ENCODE measurements around the gene AMPH.
A peak's percentile ranks its signal among the peaks of the same experiment; 100 is the strongest.
"Not testable (repeated sequence)": the region's sequence is repeated elsewhere in the genome, so short reads cannot be mapped to it uniquely, and the experiment has no call there.

The AMPH gene

DNA sequence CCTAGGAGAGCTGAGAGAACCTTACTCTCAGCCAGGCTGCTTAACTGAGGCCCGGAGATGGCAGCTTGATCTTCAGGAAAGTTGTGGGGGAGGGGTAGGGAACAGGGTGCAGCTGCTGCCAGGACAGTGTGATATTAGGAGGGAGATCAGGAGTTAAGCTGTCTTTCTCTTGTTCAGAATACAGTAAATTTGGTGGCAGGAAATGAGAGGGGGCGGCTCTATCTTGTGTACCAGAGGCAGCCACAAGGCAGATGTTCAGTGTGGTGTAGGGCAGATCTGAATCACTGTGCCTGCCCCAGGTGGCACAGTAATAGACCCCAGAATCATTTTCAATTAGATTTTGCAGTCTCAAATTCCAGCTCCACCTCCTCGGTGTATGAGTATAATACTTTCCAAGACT lies 286.4 kb downstream of the AMPH start:
- DNase-seq (ENCODE audit: low spot score): not testable (repeated sequence)

GRCh38 chr7:38342135-38342534 lies 289.0 kb downstream of the AMPH start:
- not testable (repeated sequence) for H2BK120ac ChIP-seq (ENCODE audit: low read depth, low read length); H2BK15ac ChIP-seq (ENCODE audit: low read length); H2AK5ac ChIP-seq (ENCODE audit: low read depth, low read length); H3K4me3 ChIP-seq (ENCODE audit: low read length in 2 of 2); H2BK5ac ChIP-seq (ENCODE audit: low read length); H3K79me1 ChIP-seq (ENCODE audit: low read depth, low read length); H3K9ac ChIP-seq (ENCODE audit: low read depth, low read length, poor library complexity); H3K4ac ChIP-seq (ENCODE audit: low read length); H2AFZ ChIP-seq (ENCODE audit: low read length); H3K4me1 ChIP-seq (ENCODE audit: control insufficient read depth in 2 of 2, insufficient read depth in 1 of 2, low read depth in 1 of 2, low read length in 2 of 2); DNase-seq (ENCODE audit: low spot score); H3K4me2 ChIP-seq (ENCODE audit: insufficient read depth, low read length, poor library complexity, severe bottlenecking); H3K14ac ChIP-seq (ENCODE audit: low read length); H2BK12ac ChIP-seq (ENCODE audit: low read length); H3K27ac ChIP-seq (replicated peaks; ENCODE audit: low read length); H4K8ac ChIP-seq (ENCODE audit: low read depth, low read length); H3K9me3 ChIP-seq (replicated peaks in 1 of 2; ENCODE audit: control insufficient read depth in 2 of 2, insufficient read depth in 1 of 2, low read depth in 1 of 2, low read length in 2 of 2); H3K27me3 ChIP-seq (ENCODE audit: control insufficient read depth in 3 of 3, insufficient read depth in 3 of 3, low read depth in 1 of 3, low read length in 3 of 3); H4K91ac ChIP-seq (ENCODE audit: low read depth, low read length, poor library complexity); H3K23ac ChIP-seq (ENCODE audit: low read depth, low read length, poor library complexity); H3K18ac ChIP-seq (ENCODE audit: low read length); H3K36me3 ChIP-seq (replicated peaks in 1 of 2; ENCODE audit: control insufficient read depth in 2 of 2, insufficient read depth in 2 of 2, low read length in 2 of 2)
- no CpG with 5 or more reads among the region's 5 CpGs for WGBS, 2 donors (ENCODE audit: extremely low coverage in 2 of 2, insufficient read length in 2 of 2, insufficient replicate concordance in 1 of 2)

More for the DNA sequence above, 286.4 kb downstream of the AMPH start:
- H3K4me3 ChIP-seq (ENCODE audit: low read length in 2 of 2); H3K4me2 ChIP-seq (ENCODE audit: insufficient read depth, low read length, poor library complexity, severe bottlenecking); H3K23ac ChIP-seq (ENCODE audit: low read depth, low read length, poor library complexity); H3K4ac ChIP-seq (ENCODE audit: low read length); H2BK5ac ChIP-seq (ENCODE audit: low read length); H2BK15ac ChIP-seq (ENCODE audit: low read length); H3K14ac ChIP-seq (ENCODE audit: low read length); H3K9me3 ChIP-seq (replicated peaks in 1 of 2; ENCODE audit: control insufficient read depth in 2 of 2, insufficient read depth in 1 of 2, low read depth in 1 of 2, low read length in 2 of 2); H2AK5ac ChIP-seq (ENCODE audit: low read depth, low read length); H3K27ac ChIP-seq (replicated peaks; ENCODE audit: low read length); H2BK12ac ChIP-seq (ENCODE audit: low read length); H3K4me1 ChIP-seq (ENCODE audit: control insufficient read depth in 2 of 2, insufficient read depth in 1 of 2, low read depth in 1 of 2, low read length in 2 of 2); H4K8ac ChIP-seq (ENCODE audit: low read depth, low read length); H4K91ac ChIP-seq (ENCODE audit: low read depth, low read length, poor library complexity); H3K36me3 ChIP-seq (replicated peaks in 1 of 2; ENCODE audit: control insufficient read depth in 2 of 2, insufficient read depth in 2 of 2, low read length in 2 of 2); H2AFZ ChIP-seq (ENCODE audit: low read length); H2BK120ac ChIP-seq (ENCODE audit: low read depth, low read length); H3K18ac ChIP-seq (ENCODE audit: low read length); H3K9ac ChIP-seq (ENCODE audit: low read depth, low read length, poor library complexity); H3K27me3 ChIP-seq (ENCODE audit: control insufficient read depth in 3 of 3, insufficient read depth in 3 of 3, low read depth in 1 of 3, low read length in 3 of 3); H3K79me1 ChIP-seq (ENCODE audit: low read depth, low read length): not testable (repeated sequence)
- WGBS, 2 donors (ENCODE audit: extremely low coverage in 2 of 2, insufficient read length in 2 of 2, insufficient replicate concordance in 1 of 2): no CpG with 5 or more reads among the region's 3 CpGs

DNA sequence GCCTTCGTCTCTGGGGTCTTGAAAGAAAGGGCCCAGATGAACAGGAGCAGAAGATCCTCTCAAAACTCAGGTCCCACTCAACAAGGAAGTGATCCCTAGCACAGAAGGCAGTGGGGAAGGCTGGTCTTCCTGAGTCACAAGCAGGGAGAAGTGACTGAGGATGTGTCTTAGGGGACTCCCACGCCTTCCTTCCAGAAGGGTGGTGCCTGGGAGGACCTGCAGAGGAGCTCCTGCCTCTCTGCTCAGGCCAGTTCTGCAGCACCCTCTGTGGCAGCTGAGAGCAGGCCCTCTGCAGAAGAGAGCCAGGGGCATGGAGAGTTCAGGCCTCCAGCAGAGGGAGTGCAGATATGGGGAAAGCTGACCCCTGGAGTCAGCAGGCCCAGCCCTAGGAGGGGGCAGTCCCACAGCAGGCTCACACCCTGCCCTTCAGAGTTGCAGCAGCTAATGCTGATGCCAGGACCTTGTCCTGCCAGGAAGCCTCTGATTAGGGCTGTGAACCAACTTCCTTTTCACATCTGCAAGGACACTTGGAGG lies 289.9 kb downstream of the AMPH start:
- no CpG with 5 or more reads among the region's 2 CpGs for WGBS, 2 donors (ENCODE audit: extremely low coverage in 2 of 2, insufficient read length in 2 of 2, insufficient replicate concordance in 1 of 2)
- not testable (repeated sequence) for H3K4me3 ChIP-seq (ENCODE audit: low read length in 2 of 2); H3K4me2 ChIP-seq (ENCODE audit: insufficient read depth, low read length, poor library complexity, severe bottlenecking); H3K36me3 ChIP-seq (replicated peaks in 1 of 2; ENCODE audit: control insufficient read depth in 2 of 2, insufficient read depth in 2 of 2, low read length in 2 of 2); H3K9ac ChIP-seq (ENCODE audit: low read depth, low read length, poor library complexity); H3K27ac ChIP-seq (replicated peaks; ENCODE audit: low read length); H3K4me1 ChIP-seq (ENCODE audit: control insufficient read depth in 2 of 2, insufficient read depth in 1 of 2, low read depth in 1 of 2, low read length in 2 of 2); H3K4ac ChIP-seq (ENCODE audit: low read length); H3K23ac ChIP-seq (ENCODE audit: low read depth, low read length, poor library complexity); H3K79me1 ChIP-seq (ENCODE audit: low read depth, low read length); H2BK15ac ChIP-seq (ENCODE audit: low read length); H3K14ac ChIP-seq (ENCODE audit: low read length); H2BK120ac ChIP-seq (ENCODE audit: low read depth, low read length); H2AK5ac ChIP-seq (ENCODE audit: low read depth, low read length); H2BK12ac ChIP-seq (ENCODE audit: low read length); H4K91ac ChIP-seq (ENCODE audit: low read depth, low read length, poor library complexity); H4K8ac ChIP-seq (ENCODE audit: low read depth, low read length); H3K18ac ChIP-seq (ENCODE audit: low read length); DNase-seq (ENCODE audit: low spot score); H3K9me3 ChIP-seq (replicated peaks in 1 of 2; ENCODE audit: control insufficient read depth in 2 of 2, insufficient read depth in 1 of 2, low read depth in 1 of 2, low read length in 2 of 2); H2BK5ac ChIP-seq (ENCODE audit: low read length); H3K27me3 ChIP-seq (ENCODE audit: control insufficient read depth in 3 of 3, insufficient read depth in 3 of 3, low read depth in 1 of 3, low read length in 3 of 3)
- peak overlapping the region; percentile 28 for H2AFZ ChIP-seq (ENCODE audit: low read length)

GRCh38 chr7:38339953-38340819 lies 291.0 kb downstream of the AMPH start:
- Histone ChIP-seq H3K36me3 (replicated peaks in 1 of 2; ENCODE audit: control insufficient read depth in 2 of 2, insufficient read depth in 2 of 2, low read length in 2 of 2) (no peaks in the 10 kb centered on the region), H3K27me3 (ENCODE audit: control insufficient read depth in 3 of 3, insufficient read depth in 3 of 3, low read depth in 1 of 3, low read length in 3 of 3) (peaks cover 0 to 2% (median 0%) of the 10 kb centered on the region in 3 experiments), H3K4me2 (ENCODE audit: insufficient read depth, low read length, poor library complexity, severe bottlenecking) (no peak overlapping the region), H3K4me3 (ENCODE audit: low read length in 2 of 2) (no peak overlapping the region), H2BK120ac (ENCODE audit: low read depth, low read length) (no peak overlapping the region), H3K9ac (ENCODE audit: low read depth, low read length, poor library complexity) (no peak overlapping the region), H3K14ac (ENCODE audit: low read length) (no peak overlapping the region), H3K79me1 (ENCODE audit: low read depth, low read length) (no peaks in the 10 kb centered on the region), H2AFZ (ENCODE audit: low read length) (no peak overlapping the region), H3K4me1 (ENCODE audit: control insufficient read depth in 2 of 2, insufficient read depth in 1 of 2, low read depth in 1 of 2, low read length in 2 of 2) (peaks cover 1 to 2% of the 10 kb centered on the region in 2 donors), H3K23ac (ENCODE audit: low read depth, low read length, poor library complexity) (no peak overlapping the region), H4K8ac (ENCODE audit: low read depth, low read length) (no peak overlapping the region), H2BK5ac (ENCODE audit: low read length) (no peak overlapping the region), H4K91ac (ENCODE audit: low read depth, low read length, poor library complexity) (no peak overlapping the region), H3K18ac (ENCODE audit: low read length) (no peak overlapping the region), H2BK12ac (ENCODE audit: low read length) (no peak overlapping the region), H3K27ac (replicated peaks; ENCODE audit: low read length) (no peak overlapping the region), H2BK15ac (ENCODE audit: low read length) (no peak overlapping the region), H2AK5ac (ENCODE audit: low read depth, low read length) (no peak overlapping the region), H3K4ac (ENCODE audit: low read length) (no peak overlapping the region), H3K9me3 (replicated peaks in 1 of 2; ENCODE audit: control insufficient read depth in 2 of 2, insufficient read depth in 1 of 2, low read depth in 1 of 2, low read length in 2 of 2) (no peaks in the 10 kb centered on the region)
- no peak for DNase-seq (ENCODE audit: low spot score)
- no CpG with 5 or more reads among the region's 4 CpGs for WGBS, 2 donors (ENCODE audit: extremely low coverage in 2 of 2, insufficient read length in 2 of 2, insufficient replicate concordance in 1 of 2)
